Osteoblast (primary cell): ENCODE data around the gene NADSYN1. TPM values are rescaled to one million over a fixed set of nuclear protein-coding genes. Genes with fewer than 3 reads are reported as not detected.

Experiments used
- DNase-seq: peaks from one replicate; pipeline ENCODE4 v3.0.0; 2011; ENCODE audit warnings: low spot score, mixed read lengths; ENCODE audit not compliant: insufficient read length; ENCODE audit errors: missing footprints
- H2AFZ ChIP-seq: 2 replicates; pipeline ENCODE4 v1.6.0; 2011; ENCODE audit warnings: mild to moderate bottlenecking, low read length
- H3K27ac ChIP-seq: 2 replicates; pipeline ENCODE4 v1.5.1; 2011; ENCODE audit warnings: mild to moderate bottlenecking, low read depth, low read length, moderate library complexity
- H3K27me3 ChIP-seq: 2 replicates; pipeline ENCODE4 v1.6.0; 2012; ENCODE audit warnings: mild to moderate bottlenecking, control low read depth, inconsistent platforms, low read length, moderate library complexity; ENCODE audit not compliant: insufficient read depth
- H3K36me3 ChIP-seq: 2 replicates; pipeline ENCODE4 v1.5.1; 2011; ENCODE audit warnings: mild to moderate bottlenecking, low read length, control low read depth, moderate library complexity; ENCODE audit not compliant: insufficient read depth
- H3K4me1 ChIP-seq: 2 replicates; pipeline ENCODE4 v1.5.1; 2011; ENCODE audit warnings: mild to moderate bottlenecking, low read length, control low read depth, moderate library complexity; ENCODE audit not compliant: insufficient read depth
- H3K4me2 ChIP-seq: 2 replicates; pipeline ENCODE4 v1.6.0; 2011; ENCODE audit warnings: mild to moderate bottlenecking, low read length; ENCODE audit not compliant: insufficient read depth
- H3K4me3 ChIP-seq: fragments of 200-600 bp; sonication (generic); 3 replicates; pipeline ENCODE4 v1.5.1; 2012; ENCODE audit warnings: mild to moderate bottlenecking, low read length, inconsistent platforms; ENCODE audit not compliant: insufficient read depth
- H3K79me2 ChIP-seq: 2 replicates; pipeline ENCODE4 v1.6.0; 2012; ENCODE audit warnings: mild to moderate bottlenecking, low read length, control low read depth, inconsistent platforms; ENCODE audit not compliant: insufficient read depth
- H3K9me3 ChIP-seq: 2 replicates; pipeline ENCODE4 v1.5.1; 2011; ENCODE audit warnings: low read depth, low read length, control low read depth
- H4K20me1 ChIP-seq: 2 replicates; pipeline ENCODE4 v1.6.0; 2012; ENCODE audit warnings: mild to moderate bottlenecking, low read length, control low read depth; ENCODE audit not compliant: insufficient read depth
- CTCF ChIP-seq: IDR thresholded peaks from 2 replicates; pipeline ENCODE4 v1.5.1; 2011; ENCODE audit warnings: mild to moderate bottlenecking, low read depth, low read length, moderate library complexity; ENCODE audit errors: extremely low read depth
- total RNA-seq: library from RNA; depleted of rRNA; stranded (reverse); fragments of >200 nt; gene quantifications from 2 replicates; pipeline ENCODE4 v1.2.3, GENCODE V29; 2012

NADSYN1 gene
- total RNA-seq, 1 donor, result 81.1 TPM

DNA sequence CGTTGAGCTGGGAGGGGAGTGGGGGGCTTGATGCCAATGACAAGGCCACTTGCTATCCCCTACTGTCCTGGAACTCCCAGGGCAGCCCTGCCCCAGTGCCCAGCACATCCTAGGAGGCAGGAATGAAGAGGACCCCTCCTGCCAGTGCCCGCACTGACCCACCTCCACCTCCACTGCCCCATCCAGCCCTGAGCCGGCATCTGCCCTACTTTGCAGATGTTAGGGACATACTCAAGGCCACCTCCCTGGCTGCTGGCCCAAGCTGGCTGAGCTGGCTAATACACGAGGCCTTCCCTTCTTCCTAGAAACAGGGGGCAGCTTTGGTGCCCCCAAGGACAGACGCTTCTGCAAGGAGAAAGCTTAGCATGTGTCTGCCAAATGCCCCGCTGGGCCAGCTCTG is 15.6 kb upstream of the NADSYN1 start:
- H3K4me1 ChIP-seq, result no peaks in the 10 kb centered on the region
- TF ChIP-seq CTCF, result no peak
- peak; percentile 23 for DNase-seq
- H3K9me3 ChIP-seq, result no peaks in the 10 kb centered on the region
- no peak overlapping the region for H3K27ac ChIP-seq
- H3K36me3 ChIP-seq, result peaks cover 8% of the 10 kb centered on the region
- H3K4me3 ChIP-seq, result no peak overlapping the region
- H3K4me2 ChIP-seq, result no peak overlapping the region
- H2AFZ ChIP-seq, result no peak overlapping the region
- H3K27me3 ChIP-seq, result no peaks in the 10 kb centered on the region
- H4K20me1 ChIP-seq, result no peaks in the 10 kb centered on the region
- no peaks in the 10 kb centered on the region for H3K79me2 ChIP-seq

GRCh38 chr11:71437879-71438278 is 15.1 kb upstream of the NADSYN1 start:
- no peaks in the 10 kb centered on the region for H4K20me1 ChIP-seq
- H3K4me1 ChIP-seq, result no peaks in the 10 kb centered on the region
- H3K36me3 ChIP-seq, result peaks cover 8% of the 10 kb centered on the region
- H2AFZ ChIP-seq, result no peak overlapping the region
- H3K27me3 ChIP-seq, result no peaks in the 10 kb centered on the region
- TF ChIP-seq CTCF, result no peak
- H3K4me2 ChIP-seq, result no peak overlapping the region
- no peak overlapping the region for H3K4me3 ChIP-seq
- H3K27ac ChIP-seq, result no peak overlapping the region
- H3K79me2 ChIP-seq, result no peaks in the 10 kb centered on the region
- no peaks in the 10 kb centered on the region for H3K9me3 ChIP-seq
- peak; percentile 42 for DNase-seq

DNA sequence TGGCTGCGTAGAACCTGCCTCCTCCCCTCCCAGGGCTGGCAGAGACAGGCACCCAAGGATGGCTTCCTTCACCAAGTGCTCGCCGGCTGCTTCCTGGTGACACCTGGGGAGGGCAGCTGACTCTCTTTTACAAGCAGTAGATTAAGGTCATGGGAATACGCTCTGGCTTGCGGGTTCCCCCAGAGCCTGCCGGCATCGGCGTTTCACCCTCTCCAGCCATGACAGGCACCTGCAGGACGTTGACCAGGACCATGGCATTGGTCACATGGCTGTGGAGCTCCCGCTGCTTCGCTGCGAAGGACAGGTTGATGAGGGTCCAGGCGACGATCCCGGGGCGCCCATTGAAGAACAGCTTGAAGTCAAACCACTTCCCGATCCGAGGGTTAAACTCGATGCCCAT is 14.4 kb upstream of the NADSYN1 start:
- Histone ChIP-seq H3K79me2 (no peaks in the 10 kb centered on the region), H3K36me3 (peaks cover 11% of the 10 kb centered on the region), H3K4me1 (no peaks in the 10 kb centered on the region), H2AFZ (no peak overlapping the region), H3K27me3 (no peaks in the 10 kb centered on the region), H3K4me3 (no peak overlapping the region), H3K27ac (no peak overlapping the region), H3K4me2 (no peak overlapping the region), H4K20me1 (no peaks in the 10 kb centered on the region), H3K9me3 (no peaks in the 10 kb centered on the region)
- no peak for DNase-seq
- no peak for TF ChIP-seq CTCF

DNA sequence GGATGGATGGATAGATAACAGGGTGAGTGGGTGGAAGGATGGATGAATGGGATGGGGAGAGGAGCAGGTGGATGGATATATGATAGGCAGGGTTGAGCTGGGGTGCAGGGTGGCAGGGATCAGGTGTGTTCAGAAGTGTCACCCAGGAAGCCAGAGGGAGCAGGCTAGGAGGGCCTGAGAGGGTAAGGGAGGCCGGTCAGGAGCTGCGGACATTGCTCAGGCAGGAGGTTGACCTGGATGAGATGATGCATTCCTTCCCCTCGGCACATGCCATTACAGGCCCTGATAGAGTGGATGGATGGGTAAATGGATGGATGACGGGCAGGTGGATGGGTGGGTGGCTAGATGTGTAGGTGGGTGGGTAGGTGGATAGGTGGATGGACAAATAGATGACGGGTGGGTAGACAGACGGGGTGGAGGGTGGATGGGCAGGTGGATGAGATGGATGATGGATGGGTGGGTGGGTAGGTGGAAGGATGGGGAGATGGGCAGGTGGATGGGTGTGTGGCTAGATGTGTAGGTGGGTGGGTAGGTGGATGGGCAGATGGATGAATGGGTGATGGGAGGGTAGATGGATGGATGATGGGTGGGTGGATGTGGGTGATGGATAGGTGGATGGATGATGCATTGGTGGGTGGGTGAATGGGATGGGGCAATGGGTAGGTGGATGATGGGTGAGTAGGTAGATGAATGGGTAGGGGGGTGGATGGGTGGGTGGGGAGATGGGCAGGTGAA is 12.8 kb upstream of the NADSYN1 start:
- Histone ChIP-seq H3K27me3 (no peaks in the 10 kb centered on the region), H3K4me1 (no peaks in the 10 kb centered on the region), H3K4me3 (no peak overlapping the region), H4K20me1 (no peaks in the 10 kb centered on the region), H3K36me3 (peaks cover 15% of the 10 kb centered on the region), H3K4me2 (no peak overlapping the region), H3K9me3 (no peaks in the 10 kb centered on the region), H3K27ac (no peak overlapping the region), H3K79me2 (no peaks in the 10 kb centered on the region), H2AFZ (no peak overlapping the region)
- DNase-seq, result peak; percentile 27
- TF ChIP-seq CTCF, result no peak
